ENCODE data around the gene TEX10. TPM values are rescaled to one million over a fixed set of nuclear protein-coding genes. Genes with fewer than 3 reads are reported as not detected.

Gene TEX10
- total RNA-seq, 1 donor from 2014 or later, result 36.2 TPM

DNA sequence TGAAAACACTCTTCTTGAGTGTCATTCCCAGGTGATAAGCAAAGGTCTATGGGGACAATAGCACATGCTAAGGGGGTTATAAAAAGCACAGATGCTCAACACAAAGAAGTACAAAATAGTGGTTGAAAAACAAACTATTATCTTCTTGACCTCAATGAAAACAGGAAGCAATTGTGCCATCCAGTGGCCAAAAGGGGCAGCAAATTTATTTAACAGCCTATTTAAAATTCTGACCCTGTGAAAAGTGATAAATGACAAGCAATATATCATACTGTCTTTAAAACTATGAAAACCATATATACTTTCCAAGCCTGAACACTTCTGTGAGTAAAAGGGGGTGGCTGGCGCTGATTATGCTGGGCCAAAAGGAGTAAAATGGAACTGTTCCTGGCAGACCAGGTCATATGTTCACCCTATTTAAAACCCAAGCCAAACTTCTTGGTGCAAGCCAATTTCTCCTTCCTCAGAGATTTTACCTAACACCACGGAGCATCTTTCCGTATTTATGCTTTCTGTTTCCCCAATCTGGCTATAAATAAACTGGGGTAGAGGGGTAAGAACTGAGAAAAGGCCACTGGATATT lies 29.7 kb downstream of the TEX10 start:
- H3K9me3 Mint-ChIP-seq, result peaks cover 2% of the 10 kb centered on the region
- no peak for DNase-seq (ENCODE audit: low spot score in 2 of 2, unreplicated experiment in 2 of 2)
- peaks cover 2% of the 10 kb centered on the region for H3K4me1 Mint-ChIP-seq
- peaks cover 12% of the 10 kb centered on the region for H3K36me3 Mint-ChIP-seq
- no peaks in the 10 kb centered on the region for H3K27me3 Mint-ChIP-seq (ENCODE audit: low read depth)
- H3K27ac Mint-ChIP-seq, result no peak overlapping the region
- no peak overlapping the region for H3K4me3 Mint-ChIP-seq
- TF ChIP-seq, protein P1, sequence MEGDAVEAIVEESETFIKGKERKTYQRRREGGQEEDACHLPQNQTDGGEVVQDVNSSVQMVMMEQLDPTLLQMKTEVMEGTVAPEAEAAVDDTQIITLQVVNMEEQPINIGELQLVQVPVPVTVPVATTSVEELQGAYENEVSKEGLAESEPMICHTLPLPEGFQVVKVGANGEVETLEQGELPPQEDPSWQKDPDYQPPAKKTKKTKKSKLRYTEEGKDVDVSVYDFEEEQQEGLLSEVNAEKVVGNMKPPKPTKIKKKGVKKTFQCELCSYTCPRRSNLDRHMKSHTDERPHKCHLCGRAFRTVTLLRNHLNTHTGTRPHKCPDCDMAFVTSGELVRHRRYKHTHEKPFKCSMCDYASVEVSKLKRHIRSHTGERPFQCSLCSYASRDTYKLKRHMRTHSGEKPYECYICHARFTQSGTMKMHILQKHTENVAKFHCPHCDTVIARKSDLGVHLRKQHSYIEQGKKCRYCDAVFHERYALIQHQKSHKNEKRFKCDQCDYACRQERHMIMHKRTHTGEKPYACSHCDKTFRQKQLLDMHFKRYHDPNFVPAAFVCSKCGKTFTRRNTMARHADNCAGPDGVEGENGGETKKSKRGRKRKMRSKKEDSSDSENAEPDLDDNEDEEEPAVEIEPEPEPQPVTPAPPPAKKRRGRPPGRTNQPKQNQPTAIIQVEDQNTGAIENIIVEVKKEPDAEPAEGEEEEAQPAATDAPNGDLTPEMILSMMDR (IDR thresholded peaks at IDR 0.05; ENCODE audit: unreplicated experiment), result no peak

DNA sequence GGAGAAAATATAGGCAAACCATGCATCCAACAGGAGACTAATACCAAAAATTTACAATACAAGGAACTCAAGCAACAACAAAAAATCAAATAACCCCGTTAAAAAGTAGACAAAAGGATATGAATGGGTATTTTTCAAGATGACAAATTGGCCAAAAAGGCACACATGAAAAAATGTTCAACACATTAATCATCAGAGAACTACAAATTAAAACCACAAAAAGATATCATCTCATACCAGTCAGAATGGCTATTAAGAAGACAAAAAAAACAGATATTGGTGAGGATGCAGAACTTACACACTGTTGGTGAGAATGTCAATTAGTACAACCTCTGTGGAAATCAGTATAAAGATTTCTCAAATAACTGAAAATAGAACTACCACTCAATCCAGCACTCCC lies 35.0 kb downstream of the TEX10 start:
- DNase-seq (ENCODE audit: low spot score in 2 of 2, unreplicated experiment in 2 of 2), result no peak
- Mint-ChIP-seq H3K27me3 (ENCODE audit: low read depth) (no peaks in the 10 kb centered on the region), H3K36me3 (peaks cover 58% of the 10 kb centered on the region)

DNA sequence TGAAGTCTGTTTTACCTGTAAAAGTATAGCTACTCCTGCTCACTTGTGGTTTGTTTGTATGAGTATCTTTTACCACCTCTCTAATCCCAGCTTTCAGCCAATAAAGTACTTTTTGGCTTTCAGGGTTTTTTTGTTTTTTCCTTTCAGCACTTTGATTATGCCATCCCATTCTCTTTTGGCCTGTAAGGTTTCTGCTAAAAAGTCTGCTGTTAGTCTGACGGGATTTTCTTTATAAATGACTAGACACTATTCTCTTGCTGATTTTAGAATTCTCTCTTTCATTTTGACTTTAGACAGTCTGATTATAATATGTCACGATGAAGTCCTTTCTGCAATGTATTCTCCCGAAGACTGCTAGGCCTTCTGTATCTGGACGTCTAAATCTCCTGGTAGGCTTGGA lies 37.2 kb downstream of the TEX10 start:
- Mint-ChIP-seq H3K9me3 (peaks cover 61% of the 10 kb centered on the region), H3K27me3 (ENCODE audit: low read depth) (no peaks in the 10 kb centered on the region), H3K4me3 (no peak overlapping the region), H3K36me3 (peaks cover 76% of the 10 kb centered on the region), H3K4me1 (no peaks in the 10 kb centered on the region), H3K27ac (no peak overlapping the region)
- TF ChIP-seq, protein P1 (IDR thresholded peaks at IDR 0.05; ENCODE audit: unreplicated experiment), result no peak
- DNase-seq (ENCODE audit: low spot score in 2 of 2, unreplicated experiment in 2 of 2), result no peak

More for the DNA sequence above, 35.0 kb downstream of the TEX10 start:
- Mint-ChIP-seq H3K9me3 (peaks cover 41% of the 10 kb centered on the region), H3K27ac (no peak overlapping the region), H3K4me1 (peaks cover 2% of the 10 kb centered on the region), H3K4me3 (no peak overlapping the region)
- TF ChIP-seq, protein P1 (IDR thresholded peaks at IDR 0.05; ENCODE audit: unreplicated experiment), result no peak

DNA sequence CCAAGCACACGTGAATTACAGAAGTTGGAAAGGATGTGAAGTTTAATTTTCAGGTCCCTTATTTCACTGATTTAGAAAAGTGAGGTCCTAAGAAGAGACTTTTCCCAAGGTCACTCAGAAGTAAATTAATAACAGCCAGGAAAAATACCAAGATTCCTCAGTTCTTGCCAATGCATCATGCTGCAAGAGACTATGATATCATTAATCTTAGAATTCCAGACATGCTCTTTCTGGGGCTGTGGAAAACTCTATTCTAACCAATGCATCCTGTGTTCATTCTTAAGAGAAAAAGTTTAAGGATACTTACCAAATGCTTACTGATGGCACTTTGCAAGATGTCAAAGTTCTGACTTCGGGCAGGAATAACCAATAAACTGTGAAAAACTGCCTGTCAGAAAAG lies 42.8 kb downstream of the TEX10 start:
- H3K36me3 Mint-ChIP-seq, result peaks cover 80% of the 10 kb centered on the region
- no peak overlapping the region for H3K27ac Mint-ChIP-seq
- peaks cover 2% of the 10 kb centered on the region for H3K4me1 Mint-ChIP-seq
- no peaks in the 10 kb centered on the region for H3K27me3 Mint-ChIP-seq (ENCODE audit: low read depth)
- no peak overlapping the region for H3K4me3 Mint-ChIP-seq
- DNase-seq (ENCODE audit: low spot score in 2 of 2, unreplicated experiment in 2 of 2), result no peak
- H3K9me3 Mint-ChIP-seq, result peaks cover 42% of the 10 kb centered on the region
- TF ChIP-seq, protein P1 (IDR thresholded peaks at IDR 0.05; ENCODE audit: unreplicated experiment), result no peak

DNA sequence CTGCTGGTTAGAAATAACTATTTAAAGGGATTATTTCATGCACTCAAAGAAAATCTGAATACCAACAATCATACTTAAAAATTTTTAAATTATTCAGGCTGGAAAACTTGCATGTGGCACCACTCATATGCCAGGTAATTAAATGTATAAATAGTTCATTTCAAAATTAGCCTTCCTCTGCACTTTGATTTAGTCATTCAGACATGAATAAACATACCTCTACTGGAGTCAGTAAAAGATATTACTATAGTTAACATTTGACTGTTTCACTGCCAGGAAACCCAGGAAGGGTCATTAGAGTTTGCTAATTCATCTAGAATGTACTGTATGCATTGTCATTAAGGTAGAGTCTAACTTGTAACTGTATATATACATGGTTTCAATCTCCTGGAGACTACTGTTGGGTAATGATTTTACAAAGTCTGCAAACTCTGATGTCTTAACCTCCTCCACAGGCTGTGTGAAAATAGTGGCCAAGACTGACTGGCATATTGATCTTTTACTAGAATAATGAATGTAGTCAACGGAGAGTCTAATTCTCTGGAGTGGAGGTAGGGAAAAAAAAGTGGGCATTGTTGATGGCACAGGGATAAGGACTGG lies 43.7 kb downstream of the TEX10 start:
- Mint-ChIP-seq H3K4me3 (no peak overlapping the region), H3K9me3 (peaks cover 34% of the 10 kb centered on the region), H3K36me3 (peaks cover 80% of the 10 kb centered on the region), H3K27ac (no peak overlapping the region), H3K4me1 (peaks cover 2% of the 10 kb centered on the region), H3K27me3 (ENCODE audit: low read depth) (no peaks in the 10 kb centered on the region)
- DNase-seq (ENCODE audit: low spot score in 2 of 2, unreplicated experiment in 2 of 2), result no peak
- TF ChIP-seq, protein P1 (IDR thresholded peaks at IDR 0.05; ENCODE audit: unreplicated experiment), result no peak
